Testis (tissue), 2 donors: Measurements from ENCODE around the gene MBLAC1.

Source experiments
- POLR2A ChIP-seq: fragments of 450-650 bp; IDR thresholded peaks from one replicate; pipeline ENCODE4 v1.6.1; 2017; ENCODE audit warnings: antibody characterized with exemption, mild to moderate bottlenecking, moderate library complexity
- TF ChIP-seq, protein P1 (sequence below), 3 experiments: fragments of 450-650 bp in 2 of 3; fragments of 200-600 bp in 1 of 3; sonication (generic) in 1 of 3; IDR thresholded peaks; one replicate each; pipeline ENCODE4 v1.5.1; 2016 to 2019; ENCODE audit warnings: antibody characterized with exemption in 3 of 3, mild to moderate bottlenecking in 2 of 3, moderate library complexity in 1 of 3

DNA sequence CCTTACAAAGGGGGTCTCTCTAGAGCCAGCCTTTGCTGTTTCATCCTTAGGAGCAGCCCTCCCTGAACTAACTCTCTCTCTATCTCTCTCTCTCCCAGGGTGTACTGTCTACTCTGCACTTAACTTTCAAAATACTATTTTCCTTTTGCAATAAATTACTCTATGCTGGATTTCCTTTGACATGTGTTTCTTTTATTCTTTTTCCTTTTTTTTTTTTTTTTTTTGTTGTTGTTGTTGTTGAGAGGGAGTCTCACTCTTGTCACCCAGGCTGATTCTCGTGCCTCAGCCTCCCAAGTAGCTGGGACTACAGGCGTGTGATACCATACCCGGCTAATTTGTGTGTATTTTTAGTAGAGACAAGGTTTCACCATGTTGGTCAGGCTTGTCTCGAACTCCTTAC lies 43.8 kb upstream of the MBLAC1 start:
- TF ChIP-seq POLR2A: no peak
- TF ChIP-seq, protein P1, sequence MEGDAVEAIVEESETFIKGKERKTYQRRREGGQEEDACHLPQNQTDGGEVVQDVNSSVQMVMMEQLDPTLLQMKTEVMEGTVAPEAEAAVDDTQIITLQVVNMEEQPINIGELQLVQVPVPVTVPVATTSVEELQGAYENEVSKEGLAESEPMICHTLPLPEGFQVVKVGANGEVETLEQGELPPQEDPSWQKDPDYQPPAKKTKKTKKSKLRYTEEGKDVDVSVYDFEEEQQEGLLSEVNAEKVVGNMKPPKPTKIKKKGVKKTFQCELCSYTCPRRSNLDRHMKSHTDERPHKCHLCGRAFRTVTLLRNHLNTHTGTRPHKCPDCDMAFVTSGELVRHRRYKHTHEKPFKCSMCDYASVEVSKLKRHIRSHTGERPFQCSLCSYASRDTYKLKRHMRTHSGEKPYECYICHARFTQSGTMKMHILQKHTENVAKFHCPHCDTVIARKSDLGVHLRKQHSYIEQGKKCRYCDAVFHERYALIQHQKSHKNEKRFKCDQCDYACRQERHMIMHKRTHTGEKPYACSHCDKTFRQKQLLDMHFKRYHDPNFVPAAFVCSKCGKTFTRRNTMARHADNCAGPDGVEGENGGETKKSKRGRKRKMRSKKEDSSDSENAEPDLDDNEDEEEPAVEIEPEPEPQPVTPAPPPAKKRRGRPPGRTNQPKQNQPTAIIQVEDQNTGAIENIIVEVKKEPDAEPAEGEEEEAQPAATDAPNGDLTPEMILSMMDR (IDR thresholded peaks at IDR 0.05): no peak
